ENCODE data around the gene ITGAX.

- TF ChIP-seq, protein P1, sequence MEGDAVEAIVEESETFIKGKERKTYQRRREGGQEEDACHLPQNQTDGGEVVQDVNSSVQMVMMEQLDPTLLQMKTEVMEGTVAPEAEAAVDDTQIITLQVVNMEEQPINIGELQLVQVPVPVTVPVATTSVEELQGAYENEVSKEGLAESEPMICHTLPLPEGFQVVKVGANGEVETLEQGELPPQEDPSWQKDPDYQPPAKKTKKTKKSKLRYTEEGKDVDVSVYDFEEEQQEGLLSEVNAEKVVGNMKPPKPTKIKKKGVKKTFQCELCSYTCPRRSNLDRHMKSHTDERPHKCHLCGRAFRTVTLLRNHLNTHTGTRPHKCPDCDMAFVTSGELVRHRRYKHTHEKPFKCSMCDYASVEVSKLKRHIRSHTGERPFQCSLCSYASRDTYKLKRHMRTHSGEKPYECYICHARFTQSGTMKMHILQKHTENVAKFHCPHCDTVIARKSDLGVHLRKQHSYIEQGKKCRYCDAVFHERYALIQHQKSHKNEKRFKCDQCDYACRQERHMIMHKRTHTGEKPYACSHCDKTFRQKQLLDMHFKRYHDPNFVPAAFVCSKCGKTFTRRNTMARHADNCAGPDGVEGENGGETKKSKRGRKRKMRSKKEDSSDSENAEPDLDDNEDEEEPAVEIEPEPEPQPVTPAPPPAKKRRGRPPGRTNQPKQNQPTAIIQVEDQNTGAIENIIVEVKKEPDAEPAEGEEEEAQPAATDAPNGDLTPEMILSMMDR (IDR thresholded peaks at IDR 0.05), result no peak
- no peak for TF ChIP-seq POLR2A (IDR thresholded peaks at IDR 0.05)
These were observed 42.7 kb downstream of the ITGAX start for GRCh38 chr16:31397701-31398100.
